GM19193 (cell line): ENCODE data around the gene LETM1.

ENCODE experiments used
- POLR2A ChIP-seq: IDR thresholded peaks from 4 replicates; pipeline ENCODE4 v1.6.1; 2011; ENCODE audit not compliant: insufficient read depth, insufficient read length; ENCODE audit errors: extremely low read depth

Gene LETM1

DNA sequence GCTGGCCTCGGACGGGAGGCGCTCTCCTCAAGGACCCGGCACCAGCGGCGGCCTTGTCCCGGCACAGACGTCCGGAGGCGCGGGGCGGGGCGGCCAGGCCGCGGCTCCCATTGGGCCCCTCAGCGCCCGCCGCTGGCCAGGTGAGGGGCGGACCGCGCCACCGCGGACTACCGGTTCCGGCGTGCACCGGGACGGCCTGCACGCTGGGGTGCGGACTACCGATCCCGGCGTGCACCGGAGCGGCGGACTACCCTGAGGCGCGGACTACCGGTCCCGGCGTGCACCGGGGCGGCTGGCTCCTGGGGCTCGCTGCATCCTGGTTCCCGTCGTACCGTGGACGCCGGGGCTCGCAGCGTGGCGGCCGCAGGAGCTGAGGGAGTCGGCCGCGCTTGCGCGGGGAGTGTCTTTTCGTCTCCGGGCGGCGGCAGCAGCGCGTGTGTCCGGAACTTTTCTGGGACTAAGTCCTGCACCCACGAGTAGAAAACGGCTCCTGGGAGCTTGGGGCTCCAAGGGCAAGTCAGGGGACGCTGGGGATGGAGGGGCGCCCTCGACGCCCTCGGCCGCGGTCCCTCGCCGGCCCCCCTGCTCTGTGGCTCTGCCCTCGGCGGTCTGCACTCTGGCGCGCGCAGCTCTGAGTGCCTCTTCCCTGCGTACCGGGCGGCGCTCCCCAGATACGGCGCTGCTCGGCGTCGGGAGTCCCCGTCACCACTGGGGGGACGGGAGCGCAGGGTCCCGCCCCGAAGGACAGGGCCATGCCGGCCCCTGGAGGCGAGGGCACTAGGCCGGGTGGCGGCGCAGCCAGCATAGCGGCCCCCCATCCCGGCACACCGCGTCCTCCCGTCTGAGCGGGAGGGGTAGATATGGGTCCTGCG, at the start of gene LETM1:
Gene LETM1 (minus strand): TSS at position 86 of the 872 bp plus-strand sequence. CDS start 206 bp downstream, outside the sequence.
- TF ChIP-seq POLR2A = peak; percentile 83

- TF ChIP-seq POLR2A = no peak
Measured at GRCh38 chr4:1904042-1904441, 48.1 kb upstream of the LETM1 start.

DNA sequence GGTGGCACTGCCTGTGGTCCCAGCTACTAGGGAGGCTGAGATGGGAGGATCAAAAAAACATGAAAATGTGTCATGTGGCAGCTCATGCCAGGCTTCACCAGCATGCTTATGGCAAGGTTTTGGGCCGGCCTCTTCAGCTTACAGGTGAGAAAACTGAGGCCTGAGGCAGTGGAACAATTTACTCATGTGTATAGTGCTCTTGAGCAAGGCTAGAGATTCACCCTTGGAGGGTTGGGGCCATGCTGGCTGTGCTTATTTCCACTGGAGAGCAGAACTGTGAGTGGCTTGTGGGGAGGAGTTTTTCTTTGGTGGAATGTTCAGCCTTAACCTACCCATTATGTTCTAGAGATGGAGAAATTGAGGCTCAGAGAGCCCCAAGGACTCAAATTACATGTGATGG, 47.1 kb upstream of the LETM1 start:
- no peak for TF ChIP-seq POLR2A

DNA sequence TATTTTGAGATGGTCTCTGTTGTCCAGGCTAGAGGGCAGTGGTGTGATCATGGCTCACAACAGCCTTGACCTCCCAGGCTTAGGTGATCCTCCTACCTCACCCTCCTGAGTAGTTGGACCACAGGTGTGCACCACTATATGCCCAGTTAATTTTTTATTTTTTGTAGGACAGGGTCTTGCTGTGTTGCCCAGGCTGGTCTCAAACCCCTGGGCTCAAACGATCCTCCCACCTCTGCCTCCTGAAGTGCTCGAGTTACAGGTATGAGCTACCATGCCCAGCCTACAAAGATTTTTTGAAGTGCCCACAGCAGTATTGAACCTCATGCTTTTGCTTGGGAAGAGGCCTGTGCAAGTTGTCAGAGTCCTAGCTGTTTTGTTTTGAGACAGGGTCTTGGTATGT, 46.3 kb upstream of the LETM1 start:
- no peak for TF ChIP-seq POLR2A

DNA sequence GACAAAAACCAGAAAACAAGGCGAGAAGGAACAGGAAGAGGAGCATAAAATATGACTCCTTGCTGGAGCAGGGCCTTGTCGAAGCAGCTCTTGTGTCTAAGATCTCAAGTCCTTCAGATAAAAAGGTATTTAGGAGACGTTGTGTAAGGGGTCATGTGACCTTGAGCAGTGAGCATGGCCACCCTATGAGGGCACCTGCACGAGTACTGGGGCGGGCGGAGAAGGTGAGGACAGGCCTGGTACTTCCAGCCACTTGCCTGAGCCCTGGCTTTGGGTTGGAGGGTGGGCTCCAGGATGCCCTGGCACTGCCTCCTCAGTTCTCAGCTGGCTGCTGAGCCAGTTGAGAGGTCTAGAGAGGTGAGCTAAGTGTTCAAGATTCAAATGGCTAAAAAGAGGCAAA, 45.2 kb upstream of the LETM1 start:
- TF ChIP-seq POLR2A = no peak

- TF ChIP-seq POLR2A = no peak
Measured at GRCh38 chr4:1900624-1901023, 44.7 kb upstream of the LETM1 start.

- TF ChIP-seq POLR2A = no peak
Measured at GRCh38 chr4:1900087-1900433, 44.1 kb upstream of the LETM1 start.

DNA sequence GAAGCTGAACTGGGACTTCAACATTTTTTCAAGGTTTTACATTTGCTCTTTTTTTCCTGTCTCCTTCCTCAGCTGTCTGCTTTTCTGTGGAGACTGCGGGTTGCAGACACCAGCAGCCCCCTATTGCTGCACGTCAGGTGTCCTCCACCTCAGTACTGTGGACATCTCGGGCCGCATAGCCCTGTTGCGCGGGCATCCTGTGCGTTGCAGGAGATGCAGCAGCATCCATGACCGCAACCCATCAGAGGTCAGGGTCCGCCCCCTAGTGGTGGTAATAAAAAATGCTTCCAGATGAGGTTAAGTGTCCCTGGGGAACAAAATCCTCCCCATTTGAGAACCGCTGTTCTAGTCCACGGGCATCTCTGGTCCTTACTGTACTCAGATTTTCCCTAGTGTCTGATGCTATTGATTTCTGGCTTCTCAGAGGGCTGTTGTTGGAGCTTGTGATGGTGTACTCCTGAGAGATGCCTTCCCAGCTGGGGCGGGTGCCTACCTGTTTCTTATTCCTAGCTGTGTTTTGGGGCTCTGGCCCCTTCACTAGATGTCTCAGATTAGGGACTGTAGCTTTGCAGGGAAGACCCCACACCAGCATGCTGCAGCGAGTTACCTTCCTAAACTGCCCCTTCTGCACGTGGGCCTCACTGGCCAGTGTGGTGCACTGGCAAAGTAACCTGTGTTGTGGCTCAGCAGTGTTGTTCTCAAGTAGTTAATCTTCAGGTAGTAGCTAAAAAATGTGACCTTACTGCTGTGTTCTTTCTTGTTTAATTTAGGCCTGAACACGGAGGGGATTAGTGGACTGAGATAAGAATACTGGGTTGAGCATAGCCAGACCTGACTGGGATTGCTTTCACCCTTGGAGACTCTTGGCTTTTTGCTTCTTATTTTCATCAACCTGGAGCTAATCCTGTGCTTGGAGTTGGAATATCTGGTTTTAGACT, 43.5 kb upstream of the LETM1 start:
- TF ChIP-seq POLR2A = no peak

DNA sequence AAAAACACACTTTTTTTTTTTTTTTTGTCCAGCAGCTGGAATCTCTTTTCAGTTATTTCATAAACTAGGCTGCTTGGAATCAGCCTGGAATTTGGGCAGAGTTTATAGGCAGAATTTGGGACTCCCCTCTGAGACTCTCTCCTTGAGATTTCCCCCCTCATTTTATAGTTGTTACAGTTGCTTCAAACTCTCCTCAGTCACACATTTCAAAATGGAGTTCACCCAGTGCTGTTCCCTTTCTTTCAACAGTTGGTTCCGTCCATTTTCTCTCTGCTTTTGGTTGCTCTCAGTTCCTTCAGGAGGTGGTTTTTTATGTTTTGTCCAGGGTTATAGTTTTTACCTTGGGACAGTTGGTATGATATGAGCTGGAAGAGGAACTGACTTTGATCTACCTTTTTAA, 42.7 kb upstream of the LETM1 start:
- no peak for TF ChIP-seq POLR2A

DNA sequence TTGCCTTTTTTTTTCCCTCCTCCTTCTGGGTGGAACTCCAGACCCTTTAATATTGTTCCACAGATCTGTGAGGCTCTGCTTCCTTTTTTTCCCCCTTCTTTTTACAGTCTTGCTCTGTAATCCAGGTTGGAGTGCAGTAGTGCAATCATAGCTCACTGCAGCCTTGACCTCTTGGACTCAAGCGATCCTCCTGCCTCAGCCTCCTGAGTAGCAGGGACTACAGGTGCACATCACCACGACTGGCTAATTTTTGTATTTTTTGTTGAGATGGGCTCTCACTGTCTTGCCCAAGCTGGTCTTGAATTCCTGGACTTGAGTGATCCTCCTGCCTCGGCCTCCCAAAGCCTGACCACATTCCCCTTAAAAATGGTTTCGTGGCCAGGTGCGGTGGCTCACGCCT, 42.1 kb upstream of the LETM1 start:
- TF ChIP-seq POLR2A = no peak

DNA sequence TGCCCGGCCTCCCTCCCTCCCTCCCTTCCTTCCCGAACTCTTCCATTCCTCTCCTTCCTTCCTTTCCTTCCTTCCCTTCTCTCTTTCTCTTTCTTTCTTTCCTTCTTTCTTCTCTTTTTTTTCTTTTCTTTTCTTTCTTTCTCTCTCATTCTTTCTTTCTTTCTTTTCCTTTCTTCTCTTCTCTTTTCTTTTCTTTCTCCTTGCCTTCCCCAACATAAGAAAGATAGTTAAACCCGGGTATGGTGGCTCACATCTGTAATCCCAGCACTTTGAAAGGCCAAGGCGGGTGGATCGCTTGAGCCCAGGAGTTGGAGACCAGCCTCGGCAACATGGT, 40.7 kb upstream of the LETM1 start:
- no peak for TF ChIP-seq POLR2A

GRCh38 chr4:1895971-1896657, 40.2 kb upstream of the LETM1 start:
- no peak for TF ChIP-seq POLR2A

DNA sequence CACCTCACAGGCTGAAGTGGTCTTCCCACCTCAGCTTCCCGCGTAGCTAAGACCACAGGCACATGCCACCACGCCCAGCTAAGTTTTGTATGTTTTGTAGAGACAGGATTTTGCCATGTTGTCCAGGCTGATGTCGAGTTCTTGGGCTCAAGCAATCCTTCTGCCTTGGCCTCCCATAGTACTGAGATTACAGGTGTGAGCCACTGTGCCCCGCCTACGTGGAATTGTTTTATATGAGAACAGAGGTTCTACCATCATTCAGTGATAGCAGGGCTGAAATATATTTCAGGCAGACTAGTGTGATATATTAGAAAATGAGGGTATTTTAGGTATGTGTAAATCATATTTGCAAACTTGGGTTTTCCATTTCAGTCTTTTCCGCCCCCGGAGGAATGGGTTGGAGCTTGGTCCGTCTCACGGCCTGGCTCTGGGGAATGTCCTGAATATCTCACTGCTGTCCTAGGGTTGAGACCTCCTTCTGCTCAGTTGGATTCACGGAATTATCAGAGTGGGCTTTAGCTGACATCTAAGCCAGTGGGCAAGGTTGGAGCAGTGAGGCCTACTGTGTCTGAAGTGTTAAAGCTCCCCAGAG, 35.1 kb upstream of the LETM1 start:
- TF ChIP-seq POLR2A = no peak

GRCh38 chr4:1887052-1887451, 31.1 kb upstream of the LETM1 start:
- TF ChIP-seq POLR2A = no peak

DNA sequence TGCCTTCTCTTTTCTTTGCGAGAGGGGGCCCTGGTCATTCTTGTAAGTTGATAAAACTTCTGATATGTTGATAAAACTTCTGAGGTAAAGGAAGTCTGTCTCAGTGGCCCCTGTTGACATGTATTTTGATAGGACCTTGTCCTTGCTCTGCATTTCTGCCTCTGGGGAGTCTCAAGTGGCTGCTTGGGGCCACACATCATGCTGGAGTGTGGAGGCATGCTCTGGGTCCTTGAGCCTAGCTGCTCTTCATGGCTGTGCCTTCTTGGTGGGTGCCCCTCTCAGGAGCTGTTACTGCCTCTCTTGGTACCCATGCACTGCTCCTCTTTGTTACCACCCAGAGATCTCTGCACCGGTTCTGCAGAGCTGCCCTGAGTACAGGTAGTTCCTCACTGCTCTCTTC, 29.5 kb upstream of the LETM1 start:
- no peak for TF ChIP-seq POLR2A
